WERI-Rb-1 (cell line): ENCODE measurements around the gene LSM7.

Experiments
- DNase-seq: peaks from one replicate; pipeline ENCODE4 v3.0.0-alpha.2; 2020
- H3K27ac ChIP-seq: fragments of 250-450 bp; sonication (Bioruptor Pico); 2 replicates; pipeline ENCODE4 v1.5.1; 2020; ENCODE audit warnings: mild to moderate bottlenecking, moderate library complexity
- H3K27me3 ChIP-seq: fragments of 250-450 bp; sonication (Bioruptor Pico); 2 replicates; pipeline ENCODE4 v1.5.1; 2021; ENCODE audit warnings: mild to moderate bottlenecking, low read depth, moderate library complexity; ENCODE audit not compliant: insufficient read depth, severe bottlenecking
- H3K36me3 ChIP-seq: fragments of 250-450 bp; sonication (Bioruptor Pico); 2 replicates; pipeline ENCODE4 v1.5.1; 2020; ENCODE audit warnings: mild to moderate bottlenecking, moderate library complexity
- H3K4me3 ChIP-seq: 2 replicates; pipeline ENCODE4 v1.5.1; 2011; ENCODE audit warnings: low read depth, mild to moderate bottlenecking, control low read depth, low read length
- H3K9me3 ChIP-seq: fragments of 250-450 bp; sonication (Bioruptor Pico); 2 replicates; pipeline ENCODE4 v1.5.1; 2021; ENCODE audit warnings: mild to moderate bottlenecking, moderate library complexity; ENCODE audit not compliant: severe bottlenecking
- TF ChIP-seq, protein P1 (sequence below): IDR thresholded peaks from 2 replicates; pipeline ENCODE4 v1.5.1; 2011; ENCODE audit warnings: low read depth, mild to moderate bottlenecking, control low read depth, inconsistent platforms, low read length

The LSM7 gene

DNA sequence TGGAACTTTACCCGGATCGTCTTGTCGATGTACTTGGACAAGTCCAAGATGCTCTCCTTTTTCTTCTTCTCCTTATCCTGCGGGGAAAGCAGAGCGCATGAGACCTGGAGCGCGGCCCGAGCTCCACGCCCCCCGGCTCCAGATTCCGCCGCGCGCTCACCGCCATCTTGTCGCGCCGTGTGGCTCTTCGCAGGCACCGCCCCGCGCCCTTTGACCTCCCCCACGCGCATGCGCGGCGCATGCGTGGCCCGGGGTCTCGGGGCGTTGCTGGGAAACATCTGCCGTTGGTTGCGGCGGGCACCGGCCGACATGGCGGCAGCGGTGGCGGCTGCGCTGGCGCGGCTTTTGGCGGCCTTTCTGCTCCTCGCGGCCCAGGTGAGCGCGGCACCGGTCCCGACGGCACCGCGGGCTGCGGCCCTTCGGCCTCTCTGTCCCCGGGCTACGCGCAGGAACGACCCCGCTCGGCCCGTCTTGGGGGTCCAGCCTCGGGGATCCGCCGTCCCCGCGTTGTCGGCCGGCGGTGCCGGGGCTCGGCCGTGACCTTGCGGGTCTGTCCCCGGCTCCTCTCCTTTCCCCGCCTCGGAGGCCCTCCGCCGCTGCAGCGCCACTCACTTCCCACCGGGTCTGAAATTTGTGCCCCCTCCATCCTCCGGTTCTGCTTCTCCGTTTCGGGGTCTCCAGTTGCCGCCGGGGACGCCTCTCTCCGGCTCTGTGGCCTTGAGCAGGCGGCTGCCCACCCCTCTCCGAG lies at the start of gene LSM7, which contains the start of gene SPPL2B:
TSS of gene LSM7 (minus strand) at position 186 of the 748 bp plus-strand sequence. CDS start at position 166, 20 bp downstream.
TSS of gene SPPL2B (plus strand) at position 284 of the 748 bp plus-strand sequence. CDS start at position 310, 26 bp downstream.
- H3K27me3 ChIP-seq, result no peaks in the 10 kb centered on the region
- TF ChIP-seq, protein P1, sequence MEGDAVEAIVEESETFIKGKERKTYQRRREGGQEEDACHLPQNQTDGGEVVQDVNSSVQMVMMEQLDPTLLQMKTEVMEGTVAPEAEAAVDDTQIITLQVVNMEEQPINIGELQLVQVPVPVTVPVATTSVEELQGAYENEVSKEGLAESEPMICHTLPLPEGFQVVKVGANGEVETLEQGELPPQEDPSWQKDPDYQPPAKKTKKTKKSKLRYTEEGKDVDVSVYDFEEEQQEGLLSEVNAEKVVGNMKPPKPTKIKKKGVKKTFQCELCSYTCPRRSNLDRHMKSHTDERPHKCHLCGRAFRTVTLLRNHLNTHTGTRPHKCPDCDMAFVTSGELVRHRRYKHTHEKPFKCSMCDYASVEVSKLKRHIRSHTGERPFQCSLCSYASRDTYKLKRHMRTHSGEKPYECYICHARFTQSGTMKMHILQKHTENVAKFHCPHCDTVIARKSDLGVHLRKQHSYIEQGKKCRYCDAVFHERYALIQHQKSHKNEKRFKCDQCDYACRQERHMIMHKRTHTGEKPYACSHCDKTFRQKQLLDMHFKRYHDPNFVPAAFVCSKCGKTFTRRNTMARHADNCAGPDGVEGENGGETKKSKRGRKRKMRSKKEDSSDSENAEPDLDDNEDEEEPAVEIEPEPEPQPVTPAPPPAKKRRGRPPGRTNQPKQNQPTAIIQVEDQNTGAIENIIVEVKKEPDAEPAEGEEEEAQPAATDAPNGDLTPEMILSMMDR, result no peak
- peaks cover 33% of the 10 kb centered on the region for H3K36me3 ChIP-seq
- H3K9me3 ChIP-seq, result no peaks in the 10 kb centered on the region
- peak within 1 kb of the TSS; percentile 91 for H3K27ac ChIP-seq
- DNase-seq, result peak; percentile 91
- peak within 1 kb of the TSS; percentile 93 for H3K4me3 ChIP-seq

- Histone ChIP-seq H3K9me3 (peaks cover 13% of the 10 kb centered on the region), H3K4me3 (no peak overlapping the region), H3K36me3 (no peaks in the 10 kb centered on the region), H3K27me3 (no peaks in the 10 kb centered on the region), H3K27ac (peak overlapping the region; percentile 64)
- TF ChIP-seq, protein P1, result no peak
- no peak for DNase-seq
These were observed 48.6 kb upstream of the LSM7 start for GRCh38 chr19:2376784-2377519.

DNA sequence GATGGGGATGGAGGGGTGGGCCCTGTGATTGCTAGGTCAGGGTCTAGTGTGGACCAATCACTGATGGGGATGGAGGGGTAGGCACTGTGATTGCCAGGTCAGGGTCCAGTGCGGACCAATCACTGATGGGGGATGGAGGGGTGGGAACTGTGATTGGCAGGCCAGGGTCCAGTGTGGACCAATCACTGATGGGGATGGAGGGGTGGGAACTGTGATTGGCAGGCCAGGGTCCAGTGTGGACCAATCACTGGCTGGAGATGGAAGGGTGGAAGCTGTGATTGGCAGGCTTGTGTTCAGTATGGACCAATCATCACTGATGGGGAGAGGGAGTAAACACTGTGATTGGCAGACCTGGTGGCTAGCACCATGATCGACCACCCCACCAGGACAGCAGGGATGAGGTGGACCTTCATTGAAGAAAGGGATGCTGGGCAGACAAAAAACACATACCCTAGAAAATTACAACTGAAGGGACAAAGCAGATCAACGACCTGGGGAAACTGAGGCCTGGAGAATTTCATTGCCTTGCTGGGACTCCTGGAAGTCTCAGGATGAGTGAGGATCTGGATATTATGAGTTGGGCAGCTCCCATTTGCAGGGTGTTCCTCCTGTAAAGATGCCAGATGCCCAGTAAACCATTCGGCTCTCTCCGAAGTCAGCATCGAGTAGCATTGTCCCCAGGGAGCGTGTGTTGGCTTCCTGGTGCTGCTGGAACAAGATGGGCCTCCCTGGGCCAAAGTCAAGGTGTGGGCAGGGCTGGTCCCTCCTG lies 47.2 kb upstream of the LSM7 start:
- TF ChIP-seq, protein P1, result no peak
- no peak for DNase-seq

GRCh38 chr19:2374808-2375207 lies 46.4 kb upstream of the LSM7 start:
- no peak for DNase-seq
- H3K4me3 ChIP-seq, result no peak overlapping the region
- H3K27ac ChIP-seq, result no peak overlapping the region
- H3K27me3 ChIP-seq, result no peaks in the 10 kb centered on the region
- TF ChIP-seq, protein P1, result no peak
- H3K36me3 ChIP-seq, result no peaks in the 10 kb centered on the region
- peaks cover 8% of the 10 kb centered on the region for H3K9me3 ChIP-seq

More for the DNA sequence above, 47.2 kb upstream of the LSM7 start:
- H3K4me3 ChIP-seq, result no peak overlapping the region
- no peaks in the 10 kb centered on the region for H3K36me3 ChIP-seq
- H3K27me3 ChIP-seq, result no peaks in the 10 kb centered on the region
- peaks cover 9% of the 10 kb centered on the region for H3K9me3 ChIP-seq
- H3K27ac ChIP-seq, result peak overlapping the region; percentile 64

DNA sequence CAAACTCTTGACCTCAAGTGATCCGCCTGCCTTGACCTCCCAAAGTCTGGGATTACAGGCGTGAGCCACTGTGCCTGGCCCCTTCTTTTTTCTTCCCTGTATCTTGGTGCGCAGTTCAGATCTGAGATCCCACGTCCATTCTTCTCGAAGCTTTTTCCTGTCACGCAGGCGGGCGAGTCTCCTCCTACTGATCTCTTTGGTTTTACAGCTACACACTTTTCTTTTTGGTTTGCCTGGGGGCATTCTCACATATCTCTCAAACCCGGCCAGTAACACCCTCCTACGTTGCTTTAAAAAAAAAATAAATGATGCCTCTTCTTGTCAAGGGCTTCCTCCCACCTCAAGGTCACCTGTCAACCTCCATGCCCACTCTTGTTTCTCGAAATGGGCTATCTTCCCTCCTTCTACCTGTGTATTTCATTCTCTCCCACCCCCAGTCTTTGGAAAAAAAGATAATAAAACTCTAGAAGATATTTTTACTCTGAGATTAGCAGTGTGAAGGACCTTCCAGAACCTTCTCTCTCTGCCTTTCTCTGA lies 43.8 kb upstream of the LSM7 start:
- H3K27ac ChIP-seq, result peak overlapping the region; percentile 32

More for the DNA sequence above, 43.8 kb upstream of the LSM7 start:
- DNase-seq, result no peak
- H3K4me3 ChIP-seq, result no peak overlapping the region
- peaks cover 3% of the 10 kb centered on the region for H3K9me3 ChIP-seq
- TF ChIP-seq, protein P1, result no peak
- H3K36me3 ChIP-seq, result no peaks in the 10 kb centered on the region
- no peaks in the 10 kb centered on the region for H3K27me3 ChIP-seq
